B cell (primary cell): ENCODE data around the gene GRK1.

Experiments used
- CTCF ChIP-seq: fragments of 200-600 bp; IDR thresholded peaks from one replicate; pipeline ENCODE4 v1.8.0; 2022; ENCODE audit warnings: antibody characterized with exemption, mild to moderate bottlenecking
- EZH2 ChIP-seq: IDR thresholded peaks from 2 replicates; pipeline ENCODE4 v1.6.1; 2012; ENCODE audit warnings: borderline replicate concordance, low read depth, mild to moderate bottlenecking, moderate library complexity, low read length; ENCODE audit not compliant: insufficient read depth, poor library complexity, severe bottlenecking

GRCh38 chr13:113723410-113724015 lies 56.5 kb downstream of the GRK1 start:
- TF ChIP-seq CTCF (no peak), EZH2 (no peak)
